GM12875 (cell line): ENCODE data around the gene CASKIN1.
"Not testable (repeated sequence)": the region's sequence is repeated elsewhere in the genome, so short reads cannot be mapped to it uniquely, and the experiment has no call there.

Source experiments
- H3K4me3 ChIP-seq: one replicate; pipeline ENCODE4 v1.5.1; 2011; ENCODE audit warnings: low read depth, low read length, control low read depth
- TF ChIP-seq, protein P1 (sequence below): IDR thresholded peaks from 2 replicates; pipeline ENCODE4 v1.5.1; 2011; ENCODE audit warnings: low read depth, mild to moderate bottlenecking, control low read depth, inconsistent platforms, low read length, moderate library complexity, borderline replicate concordance; ENCODE audit not compliant: insufficient read depth

CASKIN1 gene

DNA sequence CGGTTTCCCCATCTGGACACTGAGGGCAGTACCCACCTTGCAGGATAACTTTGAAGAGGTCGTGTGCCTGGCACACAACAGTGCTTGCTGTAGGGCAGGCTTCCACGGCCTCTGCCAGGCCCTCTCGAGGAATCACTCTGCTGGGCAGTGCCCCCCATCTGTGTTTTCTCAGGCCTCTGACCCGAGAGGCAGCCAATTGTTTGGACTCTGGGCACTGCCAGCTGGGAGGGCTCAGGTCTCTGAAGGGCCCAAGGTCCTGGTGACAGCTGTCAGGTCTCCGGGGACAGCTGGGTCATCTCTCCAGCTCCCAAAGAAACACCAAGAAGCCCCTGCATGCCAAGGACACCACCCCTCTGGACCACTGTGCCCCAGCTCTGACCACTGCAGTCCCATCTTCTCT lies 49.0 kb downstream of the CASKIN1 start:
- TF ChIP-seq, protein P1, sequence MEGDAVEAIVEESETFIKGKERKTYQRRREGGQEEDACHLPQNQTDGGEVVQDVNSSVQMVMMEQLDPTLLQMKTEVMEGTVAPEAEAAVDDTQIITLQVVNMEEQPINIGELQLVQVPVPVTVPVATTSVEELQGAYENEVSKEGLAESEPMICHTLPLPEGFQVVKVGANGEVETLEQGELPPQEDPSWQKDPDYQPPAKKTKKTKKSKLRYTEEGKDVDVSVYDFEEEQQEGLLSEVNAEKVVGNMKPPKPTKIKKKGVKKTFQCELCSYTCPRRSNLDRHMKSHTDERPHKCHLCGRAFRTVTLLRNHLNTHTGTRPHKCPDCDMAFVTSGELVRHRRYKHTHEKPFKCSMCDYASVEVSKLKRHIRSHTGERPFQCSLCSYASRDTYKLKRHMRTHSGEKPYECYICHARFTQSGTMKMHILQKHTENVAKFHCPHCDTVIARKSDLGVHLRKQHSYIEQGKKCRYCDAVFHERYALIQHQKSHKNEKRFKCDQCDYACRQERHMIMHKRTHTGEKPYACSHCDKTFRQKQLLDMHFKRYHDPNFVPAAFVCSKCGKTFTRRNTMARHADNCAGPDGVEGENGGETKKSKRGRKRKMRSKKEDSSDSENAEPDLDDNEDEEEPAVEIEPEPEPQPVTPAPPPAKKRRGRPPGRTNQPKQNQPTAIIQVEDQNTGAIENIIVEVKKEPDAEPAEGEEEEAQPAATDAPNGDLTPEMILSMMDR, result no peak
- H3K4me3 ChIP-seq, result no peak overlapping the region

DNA sequence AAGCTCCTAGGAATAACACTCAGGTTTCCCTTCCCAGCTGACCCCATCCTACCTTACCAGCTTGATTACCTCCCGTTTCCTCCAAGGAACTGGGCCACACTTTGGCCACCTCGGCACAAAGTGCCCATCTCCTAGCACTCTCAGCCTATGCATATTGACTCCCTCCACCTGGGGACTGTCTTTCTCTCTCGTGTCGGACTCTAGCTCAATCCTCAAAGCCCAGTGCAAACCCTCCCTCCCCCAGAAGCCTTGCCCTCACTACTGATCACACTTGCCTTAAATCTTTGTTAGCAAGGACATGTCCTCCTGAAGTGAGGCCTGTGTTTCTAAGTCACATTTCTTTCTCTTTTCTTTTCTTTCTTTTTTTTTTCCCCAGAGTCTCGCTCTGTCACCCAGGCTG lies 50.6 kb downstream of the CASKIN1 start:
- TF ChIP-seq, protein P1, result no peak
- H3K4me3 ChIP-seq, result no peak overlapping the region

DNA sequence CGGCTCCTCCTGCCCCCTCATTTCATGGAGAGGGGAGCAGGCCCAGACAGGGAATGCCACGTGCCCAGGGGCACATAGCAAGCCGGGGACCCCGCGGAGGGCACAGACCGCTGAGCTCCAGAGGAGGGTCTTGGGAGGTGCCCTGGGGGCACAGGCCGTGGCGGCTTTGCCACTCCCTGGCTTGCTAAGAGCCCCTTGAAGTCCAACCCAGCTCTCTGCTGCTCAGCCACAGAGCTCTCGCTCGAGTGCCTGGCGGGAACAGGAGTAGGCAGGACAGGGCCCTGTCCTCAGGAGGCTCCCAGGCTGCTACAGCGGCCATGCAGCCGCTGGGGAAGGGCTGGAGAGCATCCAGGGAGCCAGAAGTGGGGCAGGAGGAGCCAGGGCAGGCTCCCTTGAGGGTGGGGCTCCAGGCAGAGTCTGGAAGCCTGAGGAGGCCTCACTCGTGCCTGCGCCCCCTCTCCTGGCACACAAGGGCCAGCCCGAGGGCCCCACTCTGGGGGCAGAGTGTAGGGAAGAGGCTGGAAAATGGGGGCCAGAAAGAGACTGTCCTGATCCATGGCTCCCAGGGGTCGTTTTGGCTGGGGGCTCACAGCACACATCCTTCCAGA lies 52.4 kb downstream of the CASKIN1 start:
- TF ChIP-seq, protein P1, result no peak
- H3K4me3 ChIP-seq, result no peak overlapping the region

DNA sequence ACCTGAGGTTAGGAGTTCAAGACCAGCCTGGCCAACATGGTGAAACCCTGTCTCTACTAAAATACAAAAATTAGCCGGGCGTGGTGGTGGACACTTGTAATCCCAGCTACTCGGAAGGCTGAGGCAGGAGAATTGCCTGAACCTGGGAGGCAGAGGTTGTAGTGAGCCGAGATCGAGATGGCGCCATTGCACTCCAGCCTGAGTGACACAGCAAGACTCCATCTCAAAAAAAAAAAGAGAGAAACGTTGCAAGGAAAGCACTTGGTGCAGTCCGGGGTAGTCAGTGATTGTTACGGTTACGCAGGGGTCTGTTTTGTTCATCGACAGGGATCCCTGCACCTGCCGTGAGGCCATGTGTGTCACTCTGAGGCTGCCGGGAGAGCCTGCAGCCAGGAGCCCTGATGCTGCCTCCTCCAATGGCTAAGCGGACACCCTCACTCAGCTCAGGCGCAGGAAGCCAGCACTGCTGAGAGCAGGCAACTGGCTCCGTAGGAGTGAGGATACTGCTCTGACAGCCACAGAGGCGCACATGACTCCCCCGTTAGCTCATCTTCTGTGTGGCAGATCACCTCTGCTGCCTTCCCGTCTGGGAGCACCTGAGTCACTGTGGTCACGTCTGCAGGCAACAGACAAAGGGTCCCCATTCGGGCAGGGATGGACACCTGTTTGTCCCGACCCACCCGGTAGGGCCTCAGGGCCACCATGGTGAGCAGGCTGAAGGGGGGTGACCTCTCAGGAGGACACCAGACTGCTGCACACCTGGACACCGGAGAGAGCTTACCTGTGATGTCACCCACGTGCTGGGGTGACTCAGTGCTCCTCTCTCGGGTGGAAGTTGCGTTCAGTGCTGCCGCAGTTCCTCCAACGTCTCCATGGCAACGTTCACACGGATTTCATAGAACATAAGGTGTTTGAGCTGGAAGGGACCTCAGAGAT lies 53.2 kb downstream of the CASKIN1 start:
- no peak overlapping the region for H3K4me3 ChIP-seq
- TF ChIP-seq, protein P1, result no peak

DNA sequence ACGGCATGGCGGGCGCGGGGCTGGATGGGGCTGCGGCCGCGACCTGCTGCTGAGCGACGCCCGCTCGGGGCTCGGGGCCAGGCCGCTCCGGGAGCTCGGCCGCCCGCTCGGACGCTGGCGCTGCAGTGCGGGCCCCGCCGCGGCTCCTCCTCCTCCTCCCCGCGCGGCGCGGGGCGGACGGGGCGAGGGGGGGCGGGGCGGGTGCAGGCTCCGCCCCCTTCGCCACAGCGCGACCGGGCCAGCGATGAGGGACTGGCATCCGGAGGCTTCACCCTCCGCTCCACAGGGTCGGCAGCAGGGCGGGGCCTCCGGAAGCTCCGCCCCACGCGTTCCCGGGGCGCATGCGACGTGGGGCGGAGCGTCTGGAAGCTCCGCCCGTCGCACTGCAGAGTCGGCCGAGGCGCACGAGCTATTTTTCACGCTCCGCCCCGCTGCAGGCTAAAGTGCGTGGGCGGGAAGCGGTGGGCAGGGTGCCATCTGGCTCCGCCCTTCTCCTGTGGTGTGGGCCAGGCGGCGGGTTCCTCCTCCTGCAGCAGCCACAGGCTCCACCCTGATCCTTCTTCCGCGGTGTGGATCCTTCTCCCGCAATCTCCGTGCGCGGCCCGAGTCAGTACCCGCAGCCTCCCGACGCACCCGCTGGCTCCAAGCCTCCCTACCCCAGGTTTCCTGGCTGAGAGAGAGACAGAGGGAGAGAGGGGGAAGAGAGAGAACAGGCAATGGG lies 60.5 kb downstream of the CASKIN1 start, which contains the start of gene PKD1:
TSS of gene PKD1 (minus strand) at position 129 of the 721 bp plus-strand sequence. CDS start 209 bp downstream, outside the sequence.
- H3K4me3 ChIP-seq, result peak within 1 kb of the TSS; percentile 37

DNA sequence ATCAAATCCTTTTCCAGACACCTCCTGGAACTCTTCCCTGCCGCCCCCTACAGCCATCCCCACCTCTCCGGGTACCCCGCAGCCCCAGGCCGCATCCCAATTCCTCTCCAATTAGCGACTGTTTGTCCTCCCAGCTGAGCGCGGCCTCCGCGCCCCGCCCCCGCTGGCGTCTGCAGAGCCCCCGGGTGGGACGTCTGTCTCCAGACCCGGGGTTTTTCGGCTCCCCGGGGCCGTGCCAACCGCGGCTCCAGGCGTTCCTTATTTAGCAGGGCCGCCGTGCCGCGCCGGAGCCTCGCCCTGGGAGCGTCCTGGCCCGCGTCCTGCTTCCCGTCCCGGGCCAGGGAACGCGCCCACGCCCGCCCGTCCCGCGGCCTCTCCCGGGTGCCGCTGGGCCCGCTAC lies 61.3 kb downstream of the CASKIN1 start:
- peak overlapping the region; percentile 37 for H3K4me3 ChIP-seq

DNA sequence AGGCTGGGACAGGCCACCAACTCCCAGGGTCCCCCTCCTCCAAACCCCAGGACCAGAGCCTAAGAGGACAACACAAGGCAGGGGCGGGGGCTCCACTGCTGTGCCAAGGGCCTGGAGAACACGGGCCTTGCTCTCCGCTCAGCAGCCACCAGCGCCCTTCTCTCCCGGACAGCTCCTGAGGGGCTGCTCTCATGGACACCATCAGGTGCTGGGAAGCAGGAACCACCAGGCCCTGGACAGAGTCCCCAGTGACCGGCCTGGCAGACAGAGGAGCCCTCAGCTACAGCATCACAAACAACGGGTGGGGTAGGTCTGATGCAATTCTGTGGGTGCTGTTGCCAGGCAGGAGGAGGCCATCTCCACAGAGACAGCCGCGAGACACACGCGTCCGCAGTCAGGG lies 62.6 kb downstream of the CASKIN1 start:
- not testable (repeated sequence) for H3K4me3 ChIP-seq

DNA sequence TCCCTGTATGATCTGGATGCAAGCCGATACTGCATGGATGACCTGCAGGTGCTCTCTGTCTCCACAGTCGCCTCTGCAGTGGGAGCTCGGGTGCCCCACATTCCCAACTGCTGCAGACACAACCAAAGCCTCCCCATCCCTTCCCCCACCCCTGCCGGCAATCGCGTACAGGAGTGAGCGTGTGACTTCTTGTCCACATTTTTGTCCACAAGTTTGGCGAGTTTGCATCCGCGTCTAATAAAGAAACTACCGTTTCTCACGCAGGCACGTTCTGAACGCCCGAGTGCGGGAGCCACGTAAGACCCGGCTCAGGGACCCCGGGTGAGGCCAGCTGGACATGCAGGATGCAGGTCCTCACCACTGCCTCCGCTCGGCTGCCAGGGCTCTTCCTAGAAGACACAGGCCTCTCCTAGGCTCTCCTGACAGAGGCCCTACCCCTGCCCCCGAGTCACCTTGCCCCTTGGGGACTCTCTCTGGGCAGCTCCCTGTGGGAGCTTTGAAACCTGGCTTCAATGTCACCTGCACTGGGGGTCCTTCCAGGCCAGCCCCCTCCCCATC lies 66.4 kb downstream of the CASKIN1 start:
- H3K4me3 ChIP-seq, result not testable (repeated sequence)

DNA sequence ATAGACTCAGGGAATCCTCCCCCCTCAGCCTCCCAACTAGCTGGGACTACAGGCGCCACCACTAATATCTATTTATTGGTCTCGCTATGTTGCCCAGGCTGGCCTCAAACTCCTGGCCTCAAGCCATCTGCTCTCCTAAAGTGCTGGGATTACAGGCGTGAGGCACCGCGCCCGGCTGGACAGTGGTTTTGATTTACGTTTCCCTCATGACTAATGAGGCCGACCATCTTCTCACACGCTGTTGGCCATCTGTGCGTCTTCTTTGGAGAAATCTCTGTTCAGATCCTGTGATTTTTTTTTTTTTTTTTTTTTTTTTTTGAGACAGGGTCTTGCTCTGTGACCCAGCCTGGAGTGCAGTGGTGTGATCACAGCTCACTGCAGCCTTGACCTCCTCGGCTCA lies 67.2 kb downstream of the CASKIN1 start:
- not testable (repeated sequence) for H3K4me3 ChIP-seq

DNA sequence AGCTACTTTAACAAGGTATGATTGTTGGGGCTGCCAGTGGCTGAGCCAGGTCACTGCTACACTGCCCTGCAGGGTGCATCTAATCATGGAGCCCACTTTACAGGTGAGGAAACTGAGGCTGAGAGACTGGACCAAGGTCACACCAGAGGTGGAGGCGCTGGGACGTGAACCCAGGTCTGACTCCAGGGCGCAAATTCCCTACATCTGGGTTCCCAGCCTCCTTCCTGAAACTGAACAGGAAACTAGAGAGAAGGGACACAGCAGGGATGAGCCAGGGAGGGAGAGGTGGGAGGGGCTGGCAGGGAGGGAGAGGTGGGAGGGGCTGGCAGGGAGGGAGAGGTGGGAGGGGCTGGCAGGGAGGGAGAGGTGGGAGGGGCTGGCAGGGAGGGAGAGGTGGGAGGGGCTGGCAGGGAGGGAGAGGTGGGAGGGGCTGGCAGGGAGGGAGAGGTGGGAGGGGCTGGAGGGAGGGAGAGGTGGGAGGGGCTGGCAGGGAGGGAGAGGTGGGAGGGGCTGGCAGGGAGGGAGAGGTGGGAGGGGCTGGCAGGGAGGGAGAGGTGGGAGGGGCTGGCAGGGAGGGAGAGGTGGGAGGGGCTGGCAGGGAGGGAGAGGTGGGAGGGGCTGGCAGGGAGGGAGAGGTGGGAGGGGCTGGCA lies 68.7 kb downstream of the CASKIN1 start:
- not testable (repeated sequence) for H3K4me3 ChIP-seq
